Activated CD4-positive, alpha-beta T cell treated with anti-CD3 and anti-CD28 coated beads for 48 hours (primary cell): ENCODE data around the gene IFNK.
A peak's percentile ranks its signal among the peaks of the same experiment; 100 is the strongest.

Source experiments
- DNase-seq: peaks from one replicate; pipeline ENCODE4 v3.0.0-alpha.2; 2020

IFNK gene

DNA sequence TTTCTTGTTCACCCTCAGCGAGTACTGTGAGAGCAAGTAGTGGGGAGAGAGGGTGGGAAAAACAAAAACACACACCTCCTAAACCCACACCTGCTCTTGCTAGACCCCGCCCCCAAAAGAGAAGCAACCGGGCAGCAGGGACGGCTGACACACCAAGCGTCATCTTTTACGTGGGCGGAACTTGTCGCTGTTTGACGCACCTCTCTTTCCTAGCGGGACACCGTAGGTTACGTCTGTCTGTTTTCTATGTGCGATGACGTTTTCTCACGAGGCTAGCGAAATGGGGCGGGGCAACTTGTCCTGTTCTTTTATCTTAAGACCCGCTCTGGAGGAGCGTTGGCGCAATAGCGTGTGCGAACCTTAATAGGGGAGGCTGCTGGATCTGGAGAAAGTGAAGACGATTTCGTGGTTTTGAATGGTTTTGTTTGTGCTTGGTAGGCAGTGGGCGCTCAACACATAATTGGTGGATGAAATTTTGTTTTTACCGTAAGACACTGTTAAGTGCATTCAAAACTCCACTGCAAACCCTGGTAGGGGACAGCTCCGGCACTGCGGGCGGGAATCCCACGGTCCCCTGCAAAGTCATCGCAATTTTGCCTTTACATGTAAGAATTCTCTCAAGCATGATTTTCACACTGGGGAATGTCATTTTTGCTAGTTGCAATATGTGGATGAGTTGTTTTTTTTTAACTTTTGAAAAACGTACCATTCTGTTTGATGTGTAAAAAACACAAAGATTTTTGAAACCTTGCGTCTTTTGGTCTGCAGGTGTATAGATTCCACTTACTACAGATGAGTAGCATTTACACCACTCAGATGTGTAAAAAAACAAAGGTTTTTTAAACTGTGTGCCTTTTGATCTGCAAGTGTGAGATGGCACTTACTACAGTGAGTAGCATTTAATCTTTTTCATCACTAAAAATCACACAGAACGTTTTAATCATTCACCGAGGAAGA, 49.8 kb downstream of the IFNK start:
- DNase-seq: peak; percentile 96
